NT2/D1 (cell line): ENCODE results near the gene RBP3.

Source experiments
- DNase-seq: peaks from one replicate; pipeline ENCODE4 v3.0.0-alpha.2; 2011; ENCODE audit warnings: low read depth, low spot score
- H3K27me3 ChIP-seq: 2 replicates; pipeline ENCODE4 v1.6.0; 2011; ENCODE audit warnings: mild to moderate bottlenecking; ENCODE audit not compliant: insufficient read length, insufficient read depth
- H3K36me3 ChIP-seq: 2 replicates; pipeline ENCODE4 v1.6.1; 2011; ENCODE audit warnings: mild to moderate bottlenecking, low read length, mixed read lengths; ENCODE audit not compliant: insufficient read depth, insufficient read length
- H3K4me1 ChIP-seq: 2 replicates; pipeline ENCODE4 v1.5.1; 2011; ENCODE audit not compliant: insufficient read depth, insufficient read length
- H3K4me3 ChIP-seq: 2 replicates; pipeline ENCODE4 v1.5.1; 2011; ENCODE audit warnings: low read depth; ENCODE audit not compliant: insufficient read length
- H3K9ac ChIP-seq: 2 replicates; pipeline ENCODE4 v1.6.0; 2011; ENCODE audit warnings: low read depth; ENCODE audit not compliant: insufficient read length
- H3K9me3 ChIP-seq: 2 replicates; pipeline ENCODE4 v1.5.1; 2011; ENCODE audit warnings: mild to moderate bottlenecking, low read length; ENCODE audit not compliant: insufficient read depth
- SUZ12 ChIP-seq: IDR thresholded peaks from 2 replicates; pipeline ENCODE4 v1.6.1; 2011; ENCODE audit not compliant: insufficient read length, insufficient read depth; ENCODE audit errors: extremely low read depth
- YY1 ChIP-seq: IDR thresholded peaks from 2 replicates; pipeline ENCODE4 v1.6.1; 2011; ENCODE audit not compliant: insufficient read length, insufficient read depth
- ZNF274 ChIP-seq: IDR thresholded peaks from 2 replicates; pipeline ENCODE4 v1.6.1; 2011; ENCODE audit warnings: mild to moderate bottlenecking, low read depth, low read length

Gene RBP3

GRCh38 chr10:47371629-47372485, 23.7 kb downstream of the RBP3 start:
- DNase-seq: no peak
- H3K4me3 ChIP-seq: no peak overlapping the region
- peaks cover 38% of the 10 kb centered on the region for H3K36me3 ChIP-seq
- H3K27me3 ChIP-seq: no peaks in the 10 kb centered on the region
- H3K4me1 ChIP-seq: peaks cover 4% of the 10 kb centered on the region
- no peaks in the 10 kb centered on the region for H3K9me3 ChIP-seq
- H3K9ac ChIP-seq: no peak overlapping the region
- no peak for TF ChIP-seq ZNF274
- TF ChIP-seq YY1: no peak
- TF ChIP-seq SUZ12: no peak

- H3K9ac ChIP-seq: no peak overlapping the region
Measured at GRCh38 chr10:47372726-47373125, 24.6 kb downstream of the RBP3 start.

GRCh38 chr10:47374611-47375536, 26.7 kb downstream of the RBP3 start:
- no peak for DNase-seq
- Histone ChIP-seq H3K4me1 (peaks cover 4% of the 10 kb centered on the region), H3K4me3 (no peak overlapping the region), H3K36me3 (peaks cover 22% of the 10 kb centered on the region), H3K27me3 (no peaks in the 10 kb centered on the region), H3K9ac (no peak overlapping the region), H3K9me3 (no peaks in the 10 kb centered on the region)
- no peak for TF ChIP-seq SUZ12
- no peak for TF ChIP-seq ZNF274
- no peak for TF ChIP-seq YY1

More at GRCh38 chr10:47372726-47373125, 24.6 kb downstream of the RBP3 start:
- H3K36me3 ChIP-seq: peaks cover 30% of the 10 kb centered on the region
- peaks cover 4% of the 10 kb centered on the region for H3K4me1 ChIP-seq
- no peaks in the 10 kb centered on the region for H3K9me3 ChIP-seq
- H3K27me3 ChIP-seq: no peaks in the 10 kb centered on the region
- DNase-seq: no peak
- TF ChIP-seq ZNF274: no peak
- TF ChIP-seq SUZ12: no peak
- H3K4me3 ChIP-seq: no peak overlapping the region

- Histone ChIP-seq H3K4me3 (no peak overlapping the region), H3K9me3 (no peaks in the 10 kb centered on the region), H3K36me3 (peaks cover 29% of the 10 kb centered on the region), H3K9ac (no peak overlapping the region), H3K4me1 (peaks cover 4% of the 10 kb centered on the region), H3K27me3 (no peaks in the 10 kb centered on the region)
- TF ChIP-seq ZNF274: no peak
- no peak for TF ChIP-seq YY1
- TF ChIP-seq SUZ12: no peak
- DNase-seq: no peak
Measured at GRCh38 chr10:47376522-47377220, 28.5 kb downstream of the RBP3 start.

GRCh38 chr10:47378183-47378510, 30.0 kb downstream of the RBP3 start:
- no peak for DNase-seq
- Histone ChIP-seq H3K4me3 (no peak overlapping the region), H3K9me3 (no peaks in the 10 kb centered on the region), H3K36me3 (peaks cover 31% of the 10 kb centered on the region), H3K4me1 (peaks cover 2% of the 10 kb centered on the region), H3K27me3 (no peaks in the 10 kb centered on the region), H3K9ac (no peak overlapping the region)
- TF ChIP-seq YY1 (no peak), SUZ12 (no peak), ZNF274 (no peak)

GRCh38 chr10:47378606-47379444, 30.7 kb downstream of the RBP3 start:
- TF ChIP-seq YY1: no peak
- no peak for TF ChIP-seq SUZ12
- TF ChIP-seq ZNF274: no peak
- Histone ChIP-seq H3K36me3 (peaks cover 29% of the 10 kb centered on the region), H3K27me3 (no peaks in the 10 kb centered on the region), H3K9ac (no peak overlapping the region), H3K9me3 (no peaks in the 10 kb centered on the region), H3K4me1 (peaks cover 2% of the 10 kb centered on the region), H3K4me3 (no peak overlapping the region)
- no peak for DNase-seq
